GM13976 (cell line): Measurements from ENCODE around the gene ADAMTS2.

Experiments
- DNase-seq: peaks from one replicate; pipeline ENCODE4 v3.0.0; 2012; ENCODE audit warnings: low spot score
- in situ Hi-C: fragments of 300-500 bp; cut with MboI; formaldehyde crosslinking; loops from one replicate; pipeline ENCODE4 v1.12.0; 2022; ENCODE audit warnings: low sequenced_read_pairs, mixed read lengths, inconsistent platforms; ENCODE audit not compliant: unreplicated experiment
- TF ChIP-seq, protein P1 (sequence below): IDR thresholded peaks from 2 replicates; pipeline ENCODE4 v1.5.1; 2012; ENCODE audit warnings: borderline replicate concordance, mild to moderate bottlenecking; ENCODE audit not compliant: insufficient read depth; ENCODE audit errors: extremely low read depth, missing control alignments, control extremely low read depth

The ADAMTS2 gene

GRCh38 chr5:179256328-179257175 lies 88.7 kb downstream of the ADAMTS2 start:
- TF ChIP-seq, protein P1, sequence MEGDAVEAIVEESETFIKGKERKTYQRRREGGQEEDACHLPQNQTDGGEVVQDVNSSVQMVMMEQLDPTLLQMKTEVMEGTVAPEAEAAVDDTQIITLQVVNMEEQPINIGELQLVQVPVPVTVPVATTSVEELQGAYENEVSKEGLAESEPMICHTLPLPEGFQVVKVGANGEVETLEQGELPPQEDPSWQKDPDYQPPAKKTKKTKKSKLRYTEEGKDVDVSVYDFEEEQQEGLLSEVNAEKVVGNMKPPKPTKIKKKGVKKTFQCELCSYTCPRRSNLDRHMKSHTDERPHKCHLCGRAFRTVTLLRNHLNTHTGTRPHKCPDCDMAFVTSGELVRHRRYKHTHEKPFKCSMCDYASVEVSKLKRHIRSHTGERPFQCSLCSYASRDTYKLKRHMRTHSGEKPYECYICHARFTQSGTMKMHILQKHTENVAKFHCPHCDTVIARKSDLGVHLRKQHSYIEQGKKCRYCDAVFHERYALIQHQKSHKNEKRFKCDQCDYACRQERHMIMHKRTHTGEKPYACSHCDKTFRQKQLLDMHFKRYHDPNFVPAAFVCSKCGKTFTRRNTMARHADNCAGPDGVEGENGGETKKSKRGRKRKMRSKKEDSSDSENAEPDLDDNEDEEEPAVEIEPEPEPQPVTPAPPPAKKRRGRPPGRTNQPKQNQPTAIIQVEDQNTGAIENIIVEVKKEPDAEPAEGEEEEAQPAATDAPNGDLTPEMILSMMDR = no peak
- no peak for DNase-seq
- in situ Hi-C loops = no loop called here

DNA sequence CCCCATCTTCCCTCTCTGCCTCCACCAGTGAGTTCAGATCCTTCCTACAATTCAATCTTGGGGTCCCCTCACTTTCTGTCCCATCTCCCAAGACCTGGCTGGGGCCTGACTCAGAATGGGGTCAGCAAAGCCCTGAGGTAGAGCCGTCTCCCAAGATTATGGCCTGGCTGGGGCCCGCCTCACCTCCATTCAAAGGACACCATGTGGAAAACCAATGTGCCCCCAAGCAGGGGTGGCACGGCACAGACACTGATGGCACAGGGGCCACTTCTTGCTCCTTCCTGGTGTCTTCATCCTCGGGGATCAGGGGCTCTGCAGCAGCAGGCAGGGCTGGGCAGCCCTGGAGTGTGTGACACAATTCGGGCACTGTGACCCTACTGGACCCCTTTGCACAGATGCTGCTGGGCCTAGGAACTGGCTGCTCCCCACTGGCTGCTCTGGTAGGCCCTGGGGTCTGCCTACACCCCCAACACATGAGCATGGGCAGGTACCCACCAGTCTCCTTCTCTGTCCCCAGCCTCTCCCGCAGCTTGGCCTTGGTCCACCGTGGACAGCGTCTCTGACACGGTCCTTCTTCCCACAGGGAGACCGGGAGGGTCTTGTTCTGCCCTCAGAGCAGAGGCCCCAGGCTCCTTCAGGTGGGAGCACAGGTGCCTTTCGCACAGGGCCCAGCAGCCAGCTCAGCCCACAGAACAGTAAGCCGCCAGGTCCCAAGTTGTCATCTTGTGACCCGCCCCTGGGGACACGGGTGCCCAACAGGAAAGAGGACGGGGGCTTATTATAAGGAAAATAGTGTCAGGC lies 89.5 kb downstream of the ADAMTS2 start:
- in situ Hi-C loops = no loop called here
- DNase-seq = no peak
- TF ChIP-seq, protein P1 = no peak

GRCh38 chr5:179254638-179255271 lies 90.5 kb downstream of the ADAMTS2 start:
- in situ Hi-C loops = no loop called here
- TF ChIP-seq, protein P1 = no peak
- DNase-seq = no peak

DNA sequence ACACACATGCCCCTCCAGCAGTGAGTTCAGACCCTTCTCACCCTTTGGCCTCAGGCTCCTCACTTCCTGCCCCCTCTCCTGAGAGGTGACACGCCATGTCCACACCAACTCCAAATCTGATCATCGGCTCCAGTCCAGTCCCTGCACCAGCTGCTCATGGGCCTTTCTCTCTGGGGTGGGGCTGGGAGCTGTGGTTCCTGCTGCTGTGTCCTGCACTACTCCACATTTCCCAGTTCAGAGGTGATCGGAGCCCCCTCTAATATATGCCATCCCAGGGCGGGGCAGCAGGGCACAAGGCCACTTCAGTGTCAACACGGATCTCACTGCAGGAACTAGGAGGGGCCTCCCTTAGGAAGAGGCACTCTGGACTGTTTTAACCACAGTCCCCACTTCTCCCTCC lies 91.5 kb downstream of the ADAMTS2 start:
- in situ Hi-C loops = no loop called here
- no peak for DNase-seq
- TF ChIP-seq, protein P1 = no peak

DNA sequence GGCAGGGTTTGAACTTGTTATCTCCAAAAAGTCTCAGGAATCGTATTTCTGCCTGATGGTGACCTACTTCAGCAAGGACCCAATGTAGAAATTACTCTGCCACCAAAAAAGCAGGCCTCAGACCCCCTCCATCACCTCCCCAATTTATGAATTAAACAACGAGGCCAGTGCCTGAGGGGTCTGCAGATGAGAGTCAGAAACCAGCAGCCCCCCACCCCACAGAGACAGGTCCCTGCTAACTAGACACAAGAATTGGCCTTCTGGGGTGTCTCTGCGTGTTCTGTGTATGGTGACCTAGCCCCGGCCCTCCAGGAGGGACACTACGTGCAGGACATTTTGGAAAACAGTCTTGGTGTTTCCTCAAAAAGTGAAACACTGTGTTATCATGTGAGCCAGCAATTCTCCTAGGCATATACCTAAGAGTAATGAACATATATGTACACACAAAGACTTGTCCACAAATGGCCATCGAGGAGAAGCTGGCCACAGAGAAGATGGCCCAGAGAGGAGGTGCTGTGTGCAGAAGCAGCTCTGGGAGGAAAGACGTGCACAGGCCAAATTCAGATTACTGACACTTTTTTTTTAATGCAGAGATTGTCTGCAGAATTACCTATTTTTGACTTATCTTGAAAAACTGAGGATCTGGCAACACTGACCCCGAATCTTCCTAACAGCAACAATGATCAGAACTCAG lies 93.8 kb downstream of the ADAMTS2 start:
- TF ChIP-seq, protein P1 = no peak
- DNase-seq = no peak
- in situ Hi-C loops = no loop called here

DNA sequence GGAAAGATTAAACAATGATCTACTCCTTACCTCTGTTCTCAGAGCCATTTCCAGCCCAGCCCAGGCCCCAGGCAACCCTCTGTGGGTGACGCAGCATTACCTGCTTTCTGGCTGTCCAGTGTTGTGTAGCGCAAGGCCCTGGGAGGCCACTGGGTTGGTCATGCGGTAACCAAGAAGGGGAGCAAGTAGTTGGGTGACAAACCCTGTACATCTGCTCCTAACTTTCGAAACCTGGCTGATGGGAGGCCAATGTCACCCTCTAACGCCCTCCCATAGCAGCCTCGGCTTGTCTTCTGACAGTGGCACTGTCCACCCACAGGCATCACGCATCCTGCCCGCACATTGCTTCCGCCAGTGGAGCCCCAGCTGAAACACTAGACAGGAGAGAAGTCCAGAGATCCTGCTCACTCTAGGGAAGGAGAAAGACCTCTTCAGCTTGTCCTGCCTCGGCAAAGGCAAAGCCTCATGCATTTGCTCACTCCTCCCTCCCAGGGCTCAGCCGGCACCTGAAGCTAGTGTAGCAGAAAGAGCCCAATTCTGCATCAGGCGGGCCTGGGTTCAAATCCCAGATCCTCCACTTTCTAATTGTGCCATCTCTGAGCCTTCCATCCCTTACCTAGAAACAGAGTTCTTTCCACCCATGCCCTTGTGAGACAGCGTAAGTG lies 94.6 kb downstream of the ADAMTS2 start:
- DNase-seq = no peak
- TF ChIP-seq, protein P1 = no peak
- in situ Hi-C loops = no loop called here
